Testis (tissue), 5 donors: ENCODE results near the gene OR10R2. TPM values are rescaled to one million over a fixed set of nuclear protein-coding genes. Genes with fewer than 3 reads are reported as not detected.
"Not testable (repeated sequence)": the region's sequence is repeated elsewhere in the genome, so short reads cannot be mapped to it uniquely, and the experiment has no call there.

Experiments used
- DNase-seq: peaks from one replicate; pipeline ENCODE4 v3.0.0-alpha.2; 2019
- H3K27ac ChIP-seq, 2 donors: fragments of 200-600 bp; sonication (generic); one replicate each; pipeline ENCODE4 v1.5.1; 2019
- H3K27me3 ChIP-seq: fragments of 200-600 bp; sonication (generic); one replicate; pipeline ENCODE4 v1.5.1; 2019
- H3K36me3 ChIP-seq: fragments of 200-600 bp; sonication (generic); one replicate; pipeline ENCODE4 v1.5.1; 2017; ENCODE audit warnings: low read depth; ENCODE audit errors: missing control alignments
- H3K4me1 ChIP-seq: fragments of 200-600 bp; sonication (generic); one replicate; pipeline ENCODE4 v1.5.1; 2019
- H3K4me3 ChIP-seq, 2 donors: fragments of 200-600 bp; sonication (generic); one replicate each; pipeline ENCODE4 v1.5.1; 2017 to 2019
- H3K9me3 ChIP-seq: fragments of 200-600 bp; sonication (generic); one replicate; pipeline ENCODE4 v1.5.1; 2017
- POLR2A ChIP-seq: fragments of 450-650 bp; IDR thresholded peaks from one replicate; pipeline ENCODE4 v1.6.1; 2017; ENCODE audit warnings: antibody characterized with exemption, mild to moderate bottlenecking, moderate library complexity
- WGBS, 2 donors: methylation state at CpG; one replicate each; pipeline ENCODE4 v1.1.5; 2018; 5-methylcytosine and 5-hydroxymethylcytosine counted together
- intact Hi-C: fragments of 100-400 bp; cut with DNase I; formaldehyde crosslinking; loops from one replicate; pipeline ENCODE4 v1.15.1; 2023; ENCODE audit warnings: low total_unique reads
- long read RNA-seq, 2 donors: transcript quantifications; one replicate each; lab custom pipeline, GENCODE V29; 2026
- polyA plus RNA-seq: library from polyadenylated mRNA; stranded (reverse); fragments of 350-450 nt; fragmentation: Illumina TruSeq; extraction: RNeasy Lipid Tissue Mini Kit (QIAGEN cat#74804); gene quantifications from one replicate; pipeline ENCODE4 v1.2.3, GENCODE V29; 2014; ENCODE audit warnings: low read depth, low replicate concordance; ENCODE audit not compliant: insufficient read depth
- total RNA-seq, 2 donors: library from RNA; depleted of rRNA; stranded (reverse); fragments of >200 nt; gene quantifications; one replicate each; pipeline ENCODE4 v1.2.3, GENCODE V29; 2016
- TF ChIP-seq, protein P1 (sequence below), 3 experiments: fragments of 450-650 bp in 2 of 3; fragments of 200-600 bp in 1 of 3; sonication (generic) in 1 of 3; IDR thresholded peaks; one replicate each; pipeline ENCODE4 v1.5.1; 2016 to 2019; ENCODE audit warnings: antibody characterized with exemption in 3 of 3, mild to moderate bottlenecking in 2 of 3, moderate library complexity in 1 of 3

The OR10R2 gene, protein sequence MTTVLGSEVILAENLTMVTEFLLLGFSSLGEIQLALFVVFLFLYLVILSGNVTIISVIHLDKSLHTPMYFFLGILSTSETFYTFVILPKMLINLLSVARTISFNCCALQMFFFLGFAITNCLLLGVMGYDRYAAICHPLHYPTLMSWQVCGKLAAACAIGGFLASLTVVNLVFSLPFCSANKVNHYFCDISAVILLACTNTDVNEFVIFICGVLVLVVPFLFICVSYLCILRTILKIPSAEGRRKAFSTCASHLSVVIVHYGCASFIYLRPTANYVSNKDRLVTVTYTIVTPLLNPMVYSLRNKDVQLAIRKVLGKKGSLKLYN
- total RNA-seq (not detected), polyA plus RNA-seq (not detected)
- long read RNA-seq, donor 1 = 0 reads
- long read RNA-seq, donor 2 = 0 reads

DNA sequence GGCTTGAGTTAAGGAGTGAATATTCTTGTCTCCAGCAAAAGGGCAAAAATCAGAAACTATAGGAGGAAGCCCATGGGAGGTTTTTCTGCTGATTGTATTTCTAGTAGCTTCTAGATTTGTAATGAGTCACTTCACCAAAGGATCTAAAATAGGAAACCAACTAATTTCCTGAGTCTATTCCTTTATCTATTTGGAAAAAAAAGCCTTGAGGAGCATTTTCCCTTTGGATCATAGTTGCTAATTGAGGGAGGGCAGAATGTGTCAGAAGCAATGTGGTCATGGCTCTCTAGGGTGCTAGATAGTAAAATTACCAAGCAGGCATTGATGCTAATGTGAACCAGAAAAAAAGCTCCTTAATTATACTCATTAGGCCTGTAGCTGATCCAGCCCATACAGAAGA, at the start of gene OR10R2:
TSS of gene OR10R2 (plus strand) at position 301 of the 400 bp plus-strand sequence. CDS start 106 bp downstream, outside the sequence.
- no peaks in the 10 kb centered on the region for H3K4me1 ChIP-seq
- no peaks in the 10 kb centered on the region for H3K27me3 ChIP-seq
- H3K4me3 ChIP-seq = no peak within 1 kb of the TSS
- TF ChIP-seq POLR2A = no peak
- TF ChIP-seq, protein P1, sequence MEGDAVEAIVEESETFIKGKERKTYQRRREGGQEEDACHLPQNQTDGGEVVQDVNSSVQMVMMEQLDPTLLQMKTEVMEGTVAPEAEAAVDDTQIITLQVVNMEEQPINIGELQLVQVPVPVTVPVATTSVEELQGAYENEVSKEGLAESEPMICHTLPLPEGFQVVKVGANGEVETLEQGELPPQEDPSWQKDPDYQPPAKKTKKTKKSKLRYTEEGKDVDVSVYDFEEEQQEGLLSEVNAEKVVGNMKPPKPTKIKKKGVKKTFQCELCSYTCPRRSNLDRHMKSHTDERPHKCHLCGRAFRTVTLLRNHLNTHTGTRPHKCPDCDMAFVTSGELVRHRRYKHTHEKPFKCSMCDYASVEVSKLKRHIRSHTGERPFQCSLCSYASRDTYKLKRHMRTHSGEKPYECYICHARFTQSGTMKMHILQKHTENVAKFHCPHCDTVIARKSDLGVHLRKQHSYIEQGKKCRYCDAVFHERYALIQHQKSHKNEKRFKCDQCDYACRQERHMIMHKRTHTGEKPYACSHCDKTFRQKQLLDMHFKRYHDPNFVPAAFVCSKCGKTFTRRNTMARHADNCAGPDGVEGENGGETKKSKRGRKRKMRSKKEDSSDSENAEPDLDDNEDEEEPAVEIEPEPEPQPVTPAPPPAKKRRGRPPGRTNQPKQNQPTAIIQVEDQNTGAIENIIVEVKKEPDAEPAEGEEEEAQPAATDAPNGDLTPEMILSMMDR (IDR thresholded peaks at IDR 0.05) = no peak
- DNase-seq = no peak
- intact Hi-C loops = no loop called here
- H3K36me3 ChIP-seq = no peaks in the 10 kb centered on the region
- H3K27ac ChIP-seq = no peak within 1 kb of the TSS
- H3K9me3 ChIP-seq = no peaks in the 10 kb centered on the region

DNA sequence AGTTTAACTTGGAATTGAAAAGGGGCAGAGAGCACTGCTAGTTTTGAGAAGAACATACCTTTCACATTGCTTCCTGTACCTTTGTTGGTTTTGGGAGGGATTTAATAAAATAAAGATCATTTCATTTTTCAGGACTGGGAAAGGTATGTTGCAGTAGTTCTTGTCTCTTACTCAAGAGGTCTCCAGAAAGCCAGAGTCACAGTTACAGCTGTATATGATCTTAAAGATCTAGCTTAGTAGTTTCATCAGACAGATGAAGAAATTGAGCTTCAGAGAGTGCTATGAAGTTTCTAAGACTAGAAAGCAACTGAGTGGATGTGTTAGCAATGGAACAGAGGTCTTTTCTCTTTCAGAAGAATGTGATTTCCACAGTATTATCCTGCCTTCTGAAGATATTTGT, 47.0 kb upstream of the OR10R2 start:
- Histone ChIP-seq H3K4me3 (no peak overlapping the region), H3K9me3 (no peaks in the 10 kb centered on the region), H3K27ac (no peak overlapping the region), H3K4me1 (no peaks in the 10 kb centered on the region), H3K36me3 (no peaks in the 10 kb centered on the region), H3K27me3 (no peaks in the 10 kb centered on the region)
- intact Hi-C loops = no loop called here
- TF ChIP-seq POLR2A = no peak
- TF ChIP-seq, protein P1 (IDR thresholded peaks at IDR 0.05) = no peak
- no peak for DNase-seq

DNA sequence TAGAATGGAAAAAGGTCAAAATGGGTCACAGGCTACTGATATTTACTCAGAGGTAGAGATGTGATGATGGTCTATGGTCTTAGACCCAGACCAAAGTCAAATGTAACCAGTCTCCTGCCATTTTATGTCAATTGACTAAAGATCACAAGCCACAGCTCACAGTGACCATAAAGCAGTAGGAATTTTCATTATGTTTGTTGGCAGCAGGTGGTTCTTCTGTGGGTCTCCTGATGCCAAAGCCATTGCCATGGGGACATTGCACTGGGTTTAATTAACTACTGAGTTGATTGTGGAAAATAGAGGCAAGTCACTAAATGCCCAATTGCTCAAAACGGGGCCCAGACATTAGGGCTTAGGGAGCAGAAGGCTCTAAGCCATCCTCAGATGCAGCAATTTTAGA, 45.9 kb upstream of the OR10R2 start, which contains the start of gene OR10K2:
TSS of gene OR10K2 (minus strand) at position 101 of the 400 bp plus-strand sequence. CDS start 5,371 bp downstream, outside the sequence.
- intact Hi-C loops = no loop called here
- no peak for DNase-seq
- WGBS, 2 donors = 88 to 96% methylated on average over 1 of the region's 1 CpG
- Histone ChIP-seq H3K36me3 (no peaks in the 10 kb centered on the region), H3K4me3 (no peak within 1 kb of the TSS), H3K27ac (no peak within 1 kb of the TSS), H3K27me3 (no peaks in the 10 kb centered on the region), H3K4me1 (no peaks in the 10 kb centered on the region), H3K9me3 (no peaks in the 10 kb centered on the region)
- no peak for TF ChIP-seq POLR2A
- TF ChIP-seq, protein P1 (IDR thresholded peaks at IDR 0.05) = no peak

DNA sequence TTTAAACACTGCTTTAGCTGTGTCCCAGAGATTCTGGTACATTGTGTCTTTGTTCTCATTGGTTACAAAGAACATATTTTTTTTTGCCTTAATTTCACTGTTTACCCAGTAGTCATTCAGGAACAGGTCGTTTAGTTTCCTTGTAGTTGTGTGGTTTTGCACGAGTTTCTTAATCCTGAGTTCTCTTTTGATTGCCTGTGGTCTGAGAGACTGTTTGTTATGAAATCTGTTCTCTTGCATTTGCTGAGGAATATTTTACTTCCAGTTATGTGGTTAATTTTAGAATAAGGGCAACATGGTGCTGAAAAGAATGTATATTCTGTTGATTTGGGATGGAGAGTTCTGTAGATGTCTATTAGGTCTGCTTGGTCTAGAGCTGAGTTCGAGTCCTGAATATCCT, 41.9 kb upstream of the OR10R2 start:
- H3K4me3 ChIP-seq, H3K9me3 ChIP-seq, H3K27me3 ChIP-seq, DNase-seq, H3K4me1 ChIP-seq, H3K36me3 ChIP-seq, H3K27ac ChIP-seq, intact Hi-C loops: not testable (repeated sequence)
- 64 to 69% methylated on average over 3 of the region's 3 CpGs for WGBS, 2 donors

DNA sequence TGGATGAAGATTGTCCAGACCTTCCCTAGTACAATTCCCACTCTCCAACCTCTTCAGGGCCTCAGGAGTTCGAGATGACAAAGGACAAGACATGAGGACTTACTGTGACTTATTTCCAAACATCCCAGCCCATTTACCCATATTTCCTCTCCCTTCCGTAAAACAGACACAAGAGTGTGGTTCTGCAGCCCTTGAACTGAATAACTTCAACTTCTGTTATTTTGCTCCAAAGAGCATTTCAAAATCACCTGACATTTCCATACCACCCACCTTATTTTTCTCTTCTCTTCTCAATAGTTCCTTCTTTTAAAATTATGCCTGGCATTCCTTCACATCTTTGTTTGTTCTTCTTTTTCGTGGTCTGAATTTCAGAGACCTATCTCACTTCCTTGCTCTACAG, 37.3 kb upstream of the OR10R2 start:
- no peaks in the 10 kb centered on the region for H3K36me3 ChIP-seq
- WGBS, 2 donors = 63 to 64% methylated on average over 3 of the region's 3 CpGs

More for the DNA sequence above, 37.3 kb upstream of the OR10R2 start:
- H3K4me1 ChIP-seq = no peaks in the 10 kb centered on the region
- no peak for TF ChIP-seq POLR2A
- TF ChIP-seq, protein P1 (IDR thresholded peaks at IDR 0.05) = no peak
- H3K9me3 ChIP-seq = no peaks in the 10 kb centered on the region
- H3K4me3 ChIP-seq = no peak overlapping the region
- intact Hi-C loops = no loop called here
- no peak for DNase-seq
- H3K27me3 ChIP-seq = no peaks in the 10 kb centered on the region
- H3K27ac ChIP-seq = no peak overlapping the region
